Epithelial cell of proximal tubule (primary cell): ENCODE results near the gene DNAH12. TPM values are rescaled to one million over a fixed set of nuclear protein-coding genes. Genes with fewer than 3 reads are reported as not detected.
A peak's percentile ranks its signal among the peaks of the same experiment; 100 is the strongest.
"Not testable (repeated sequence)": the region's sequence is repeated elsewhere in the genome, so short reads cannot be mapped to it uniquely, and the experiment has no call there.

Source experiments
- DNase-seq: peaks from one replicate; pipeline ENCODE4 v3.0.0-alpha.2; 2011; ENCODE audit warnings: low read depth
- H3K4me3 ChIP-seq: 2 replicates; pipeline ENCODE4 v1.5.1; 2011; ENCODE audit warnings: low read depth, mild to moderate bottlenecking, low read length
- CTCF ChIP-seq: conservative IDR thresholded peaks from 2 replicates; pipeline ENCODE4 v1.5.1; 2012; ENCODE audit warnings: low read depth, mild to moderate bottlenecking, low read length
- total RNA-seq: library from RNA; depleted of rRNA; stranded (reverse); fragments of >200 nt; gene quantifications from 2 replicates; pipeline ENCODE4 v1.2.3, GENCODE V29; 2015

Gene DNAH12
- total RNA-seq, 1 donor from 2014 or later: not detected

GRCh38 chr3:57389271-57389670 is 154.9 kb downstream of the DNAH12 start:
- H3K4me3 ChIP-seq: no peak overlapping the region
- no peak for DNase-seq
- TF ChIP-seq CTCF: no peak

GRCh38 chr3:57386307-57386706 is 157.8 kb downstream of the DNAH12 start:
- no peak overlapping the region for H3K4me3 ChIP-seq
- TF ChIP-seq CTCF: no peak
- DNase-seq: no peak

GRCh38 chr3:57385498-57385897 is 158.6 kb downstream of the DNAH12 start:
- TF ChIP-seq CTCF: no peak
- H3K4me3 ChIP-seq: no peak overlapping the region
- DNase-seq: no peak

GRCh38 chr3:57383838-57384237 is 160.3 kb downstream of the DNAH12 start:
- no peak for DNase-seq
- H3K4me3 ChIP-seq: no peak overlapping the region
- TF ChIP-seq CTCF: no peak

GRCh38 chr3:57383406-57383805 is 160.7 kb downstream of the DNAH12 start:
- DNase-seq: peak; percentile 43
- no peak for TF ChIP-seq CTCF
- H3K4me3 ChIP-seq: peak overlapping the region; percentile 34

- DNase-seq: peak; percentile 47
- H3K4me3 ChIP-seq: peak overlapping the region; percentile 34
- no peak for TF ChIP-seq CTCF
Measured at GRCh38 chr3:57382933-57383332, 161.2 kb downstream of the DNAH12 start.

GRCh38 chr3:57370341-57370740 is 173.8 kb downstream of the DNAH12 start:
- peak; percentile 4 for DNase-seq
- H3K4me3 ChIP-seq: no peak overlapping the region
- no peak for TF ChIP-seq CTCF

- DNase-seq, H3K4me3 ChIP-seq: not testable (repeated sequence)
Measured at GRCh38 chr3:57365089-57365488, 179.1 kb downstream of the DNAH12 start.

GRCh38 chr3:57356275-57356674 is 187.9 kb downstream of the DNAH12 start:
- H3K4me3 ChIP-seq, DNase-seq: not testable (repeated sequence)
